HCT116 (cell line): ENCODE measurements around the gene C1QBP. TPM values are rescaled to one million over a fixed set of nuclear protein-coding genes. Genes with fewer than 3 reads are reported as not detected.

Experiments used
- ATAC-seq: fragments of 200-7000 bp; cut with Tn5 transposase; 2 replicates; pipeline ENCODE4 v1.9.1; 2020; ENCODE audit warnings: mild to moderate bottlenecking, moderate library complexity
- BruUV-seq: library from RNA; stranded (reverse); fragments of 400-500 nt; replicated peaks from 2 replicates; lab custom pipeline; 2021; lab: Mats Ljungman, UMichigan
- CTCF ChIA-PET: fragments of 300-600 bp; sonication (Branson Sonifier 250); formaldehyde crosslinking; loops from one replicate; lab custom pipeline; 2021; ENCODE audit warnings: antibody characterized with exemption; lab: Charles Lee
- POLR2A ChIA-PET: fragments of 300-600, 350-600 bp; sonication (Branson Sonifier 250); formaldehyde crosslinking; loops from one replicate; lab custom pipeline; 2021; ENCODE audit warnings: antibody characterized with exemption; lab: Charles Lee
- RAD21 ChIA-PET, 2 experiments: fragments of 300-600 bp; sonication (Branson Sonifier 250); formaldehyde crosslinking; loops; one replicate each; lab custom pipeline; 2023; ENCODE audit warnings: low total read pairs in 2 of 2; ENCODE audit not compliant: uncharacterized antibody in 2 of 2, unreplicated experiment in 2 of 2, low non-redundant PET in 1 of 2; lab: Charles Lee
- DNase-seq: peaks from one replicate; pipeline ENCODE4 v3.0.0-alpha.2; 2010; ENCODE audit warnings: low read depth, low spot score
- H2AFZ ChIP-seq: fragments of 200-600 bp; shearing (Covaris generic), sonication (generic); 2 replicates; pipeline ENCODE4 v1.6.1; 2017; ENCODE audit warnings: low read depth, mixed run types, mixed read lengths, antibody characterized with exemption, low read length; ENCODE audit not compliant: poor library complexity, severe bottlenecking
- H3K27ac ChIP-seq: 2 replicates; pipeline ENCODE4 v1.5.1; 2012; ENCODE audit warnings: low read depth, low read length
- H3K27me3 ChIP-seq: fragments of 200-600 bp; sonication (generic); 2 replicates; pipeline ENCODE4 v1.6.1; 2016; ENCODE audit warnings: mixed run types, low read length, mixed read lengths; ENCODE audit not compliant: insufficient read depth
- H3K36me3 ChIP-seq, 2 experiments: fragments of 200-500 bp in 1 of 2; fragments of 200-600 bp in 1 of 2; sonication (Bioruptor generic) in 1 of 2; sonication (generic) in 1 of 2; 2 replicates each; pipeline versions ENCODE4 v1.5.1 to v1.6.1; 2014 to 2016; ENCODE audit warnings: low read length in 2 of 2, inconsistent platforms in 1 of 2, mixed read lengths in 1 of 2, mixed run types in 1 of 2; ENCODE audit not compliant: insufficient read depth in 2 of 2, control insufficient read depth in 1 of 2
- H3K4me1 ChIP-seq, 2 experiments: fragments of 200-600 bp in 1 of 2; sonication (generic) in 1 of 2; 2 replicates each; pipeline versions ENCODE4 v1.5.1 to v1.6.1; 2012 to 2017; ENCODE audit warnings: low read length in 2 of 2, inconsistent platforms in 1 of 2, mild to moderate bottlenecking in 1 of 2, mixed read lengths in 1 of 2, mixed run types in 1 of 2, moderate library complexity in 1 of 2; ENCODE audit not compliant: insufficient read depth in 2 of 2, control insufficient read depth in 1 of 2
- H3K4me2 ChIP-seq: fragments of 200-600 bp; sonication (generic); 2 replicates; pipeline ENCODE4 v1.6.1; 2017; ENCODE audit warnings: mixed run types, low read length, mixed read lengths
- H3K4me3 ChIP-seq, 2 experiments: fragments of 200-600 bp in 1 of 2; sonication (generic) in 1 of 2; replicated peaks in 1 of 2; 2 replicates each; pipeline ENCODE4 v1.5.1; 2011 to 2016; ENCODE audit warnings: low read length in 2 of 2, control low read depth in 1 of 2, low read depth in 1 of 2, mild to moderate bottlenecking in 1 of 2, mixed read lengths in 1 of 2, mixed run types in 1 of 2
- H3K79me2 ChIP-seq: fragments of 200-600 bp; sonication (generic); 2 replicates; pipeline ENCODE4 v1.6.1; 2017; ENCODE audit warnings: mild to moderate bottlenecking, mixed run types, low read length, moderate library complexity, mixed read lengths; ENCODE audit not compliant: insufficient read depth
- H3K9ac ChIP-seq: fragments of 200-600 bp; sonication (generic); 2 replicates; pipeline ENCODE4 v1.6.1; 2016; ENCODE audit warnings: low read length, mixed read lengths
- H3K9me2 ChIP-seq: fragments of 200-600 bp; sonication (generic), shearing (Covaris generic); 2 replicates; pipeline ENCODE4 v1.6.1; 2017; ENCODE audit warnings: mixed run types, mild to moderate bottlenecking, moderate library complexity; ENCODE audit not compliant: insufficient read depth
- H3K9me3 ChIP-seq, 2 experiments: fragments of 200-500 bp in 1 of 2; fragments of 200-600 bp in 1 of 2; sonication (Bioruptor generic) in 1 of 2; sonication (generic) in 1 of 2; 2 replicates each; pipeline ENCODE4 v1.6.1; 2014 to 2017; ENCODE audit warnings: low read length in 2 of 2, mixed read lengths in 2 of 2, inconsistent platforms in 1 of 2, low read depth in 1 of 2, mild to moderate bottlenecking in 1 of 2, mixed run types in 1 of 2, moderate library complexity in 1 of 2; ENCODE audit not compliant: control insufficient read depth in 1 of 2, insufficient read depth in 1 of 2
- H4K20me1 ChIP-seq: fragments of 200-600 bp; sonication (generic), shearing (Covaris generic); 2 replicates; pipeline ENCODE4 v1.6.1; 2017; ENCODE audit warnings: mixed run types, mild to moderate bottlenecking, moderate library complexity; ENCODE audit not compliant: insufficient read depth
- ATF3 ChIP-seq: IDR thresholded peaks from 2 replicates; pipeline ENCODE4 v1.6.1; 2012
- CBX3 ChIP-seq: IDR thresholded peaks from 2 replicates; pipeline ENCODE4 v1.6.1; 2012; ENCODE audit warnings: low read depth
- CEBPB ChIP-seq: IDR thresholded peaks from 2 replicates; pipeline ENCODE4 v1.6.1; 2012; ENCODE audit warnings: low read depth
- CTCF ChIP-seq, 3 experiments: fragments of 200-600 bp in 1 of 3; sonication (generic) in 1 of 3; IDR thresholded peaks in 2 of 3; conservative IDR thresholded peaks in 1 of 3; 2 replicates each; pipeline ENCODE4 v1.5.1; 2012 to 2017; ENCODE audit warnings: low read depth in 2 of 3, low read length in 2 of 3, antibody characterized with exemption in 1 of 3, borderline replicate concordance in 1 of 3, control low read depth in 1 of 3, mild to moderate bottlenecking in 1 of 3, mixed read lengths in 1 of 3, mixed run types in 1 of 3, moderate library complexity in 1 of 3; ENCODE audit not compliant: insufficient read depth in 1 of 3
- EGR1 ChIP-seq: IDR thresholded peaks from 2 replicates; pipeline ENCODE4 v1.6.1; 2012; ENCODE audit warnings: low read depth
- ELF1 ChIP-seq: IDR thresholded peaks from 2 replicates; pipeline ENCODE4 v1.6.1; 2012; ENCODE audit warnings: low read depth, borderline replicate concordance
- EZH2phosphoT487 ChIP-seq: fragments of 200-600 bp; IDR thresholded peaks from 2 replicates; pipeline ENCODE4 v1.6.1; 2018; ENCODE audit warnings: antibody characterized with exemption, borderline replicate concordance
- FOSL1 ChIP-seq: IDR thresholded peaks from 2 replicates; pipeline ENCODE4 v1.6.1; 2012; ENCODE audit warnings: low read depth
- JUND ChIP-seq: IDR thresholded peaks from 2 replicates; pipeline ENCODE4 v1.6.1; 2012
- MAX ChIP-seq: IDR thresholded peaks from 2 replicates; pipeline ENCODE4 v1.6.1; 2012
- POLR2A ChIP-seq: IDR thresholded peaks from 2 replicates; pipeline ENCODE4 v1.7.0; 2011; ENCODE audit warnings: borderline replicate concordance; ENCODE audit not compliant: insufficient read depth, insufficient read length; ENCODE audit errors: extremely low read depth
- RAD21 ChIP-seq: IDR thresholded peaks from 2 replicates; pipeline ENCODE4 v1.6.1; 2012; ENCODE audit warnings: low read depth, mild to moderate bottlenecking
- REST ChIP-seq: IDR thresholded peaks from 2 replicates; pipeline ENCODE4 v1.6.1; 2012; ENCODE audit warnings: low read depth
- SIN3A ChIP-seq: IDR thresholded peaks from 2 replicates; pipeline ENCODE4 v1.6.1; 2012; ENCODE audit warnings: low read depth
- SP1 ChIP-seq: IDR thresholded peaks from 2 replicates; pipeline ENCODE4 v1.6.1; 2012; ENCODE audit warnings: low read depth
- YY1 ChIP-seq: IDR thresholded peaks from 2 replicates; pipeline ENCODE4 v1.6.1; 2011; ENCODE audit warnings: low read length, low read depth, moderate library complexity, mild to moderate bottlenecking; ENCODE audit not compliant: insufficient replicate concordance; ENCODE audit errors: extremely low read depth
- ZBTB33 ChIP-seq: IDR thresholded peaks from 2 replicates; pipeline ENCODE4 v1.6.1; 2011; ENCODE audit warnings: mild to moderate bottlenecking, low read length, moderate library complexity; ENCODE audit not compliant: insufficient replicate concordance; ENCODE audit errors: extremely low read depth
- ZFX ChIP-seq: fragments of 450-650 bp; IDR thresholded peaks from 2 replicates; pipeline ENCODE4 v1.6.1; 2017
- ZNF274 ChIP-seq: fragments of 200-500 bp; sonication (Bioruptor generic); IDR thresholded peaks from 2 replicates; pipeline ENCODE4 v1.6.1; 2014; ENCODE audit warnings: mild to moderate bottlenecking, low read depth, low read length, inconsistent platforms
- intact Hi-C: fragments of 100-400 bp; cut with micrococcal nuclease; formaldehyde crosslinking; loops from 2 replicates; pipeline ENCODE4 v1.10.0; 2022
- total RNA-seq: library from RNA; stranded (reverse); gene quantifications from one replicate; pipeline ENCODE4 v1.2.1, GENCODE V29; 2021; ENCODE audit not compliant: unreplicated experiment

The C1QBP gene
- total RNA-seq, 1 experiment from 2014 or later, result 524 TPM

GRCh38 chr17:5446786-5447185 is 7.8 kb upstream of the C1QBP start:
- Histone ChIP-seq H3K4me1 (no peaks in the 10 kb centered on the region), H3K9me3 (no peaks in the 10 kb centered on the region), H3K36me3 (peaks cover 32 to 57% of the 10 kb centered on the region in 2 experiments), H3K9ac (no peak overlapping the region), H4K20me1 (no peaks in the 10 kb centered on the region), H3K79me2 (peaks cover 25% of the 10 kb centered on the region), H3K9me2 (no peaks in the 10 kb centered on the region), H3K27me3 (no peaks in the 10 kb centered on the region), H3K4me2 (no peak overlapping the region), H2AFZ (no peak overlapping the region), H3K4me3 (no peak overlapping the region), H3K27ac (no peak overlapping the region)
- intact Hi-C loops, result no loop called here
- CTCF ChIA-PET, result no interaction called here
- no TSS peak for BruUV-seq
- POLR2A ChIA-PET, result no interaction called here
- DNase-seq (no peak), ATAC-seq (no peak)
- TF ChIP-seq MAX (no peak), ZNF274 (no peak), ZBTB33 (no peak), REST (no peak), CTCF (IDR thresholded peaks at IDR 0.05 in 2 of 3, conservative IDR thresholded peaks at IDR 0.05 in 1 of 3; ENCODE audit: borderline replicate concordance in 1 of 3, insufficient read depth in 1 of 3, low read depth in 2 of 3, low read length in 2 of 3) (no peak), ELF1 (no peak), CBX3 (no peak), ATF3 (no peak), YY1 (no peak), CEBPB (no peak), SIN3A (no peak), EZH2phosphoT487 (no peak), EGR1 (no peak), FOSL1 (no peak), RAD21 (no peak), SP1 (no peak), JUND (no peak), POLR2A (no peak), ZFX (no peak)
- RAD21 ChIA-PET, result no interaction called here
